ENCODE results near the gene CGNL1. TPM values are rescaled to one million over a fixed set of nuclear protein-coding genes. Genes with fewer than 3 reads are reported as not detected.

Gene CGNL1
- polyA plus RNA-seq, 1 experiment = 0.06 TPM

- Histone ChIP-seq H3K36me3 (ENCODE audit: control insufficient read depth, insufficient read depth, low read length) (no peaks in the 10 kb centered on the region), H3K4me3 (ENCODE audit: low read depth, low read length) (no peak overlapping the region), H3K27me3 (ENCODE audit: control insufficient read depth, insufficient read depth, low read length) (peaks cover 1% of the 10 kb centered on the region; the same call in 1 of the 2 replicates)
- DNase-seq (ENCODE audit: low read depth) = no peak
- ChIA-PET CTCF (interaction anchor here (0.6 to 1.4 kb wide), 5 partner anchors 11 to 1871 kb away, joined by 3 to 4 read pairs (median 3); partner anchors contain the start of gene CGNL1), POLR2A (no interaction called here)
- TF ChIP-seq, protein P1, sequence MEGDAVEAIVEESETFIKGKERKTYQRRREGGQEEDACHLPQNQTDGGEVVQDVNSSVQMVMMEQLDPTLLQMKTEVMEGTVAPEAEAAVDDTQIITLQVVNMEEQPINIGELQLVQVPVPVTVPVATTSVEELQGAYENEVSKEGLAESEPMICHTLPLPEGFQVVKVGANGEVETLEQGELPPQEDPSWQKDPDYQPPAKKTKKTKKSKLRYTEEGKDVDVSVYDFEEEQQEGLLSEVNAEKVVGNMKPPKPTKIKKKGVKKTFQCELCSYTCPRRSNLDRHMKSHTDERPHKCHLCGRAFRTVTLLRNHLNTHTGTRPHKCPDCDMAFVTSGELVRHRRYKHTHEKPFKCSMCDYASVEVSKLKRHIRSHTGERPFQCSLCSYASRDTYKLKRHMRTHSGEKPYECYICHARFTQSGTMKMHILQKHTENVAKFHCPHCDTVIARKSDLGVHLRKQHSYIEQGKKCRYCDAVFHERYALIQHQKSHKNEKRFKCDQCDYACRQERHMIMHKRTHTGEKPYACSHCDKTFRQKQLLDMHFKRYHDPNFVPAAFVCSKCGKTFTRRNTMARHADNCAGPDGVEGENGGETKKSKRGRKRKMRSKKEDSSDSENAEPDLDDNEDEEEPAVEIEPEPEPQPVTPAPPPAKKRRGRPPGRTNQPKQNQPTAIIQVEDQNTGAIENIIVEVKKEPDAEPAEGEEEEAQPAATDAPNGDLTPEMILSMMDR (IDR thresholded peaks at IDR 0.05; ENCODE audit: insufficient read depth, low read depth, low read length) = no peak
Observed at GRCh38 chr15:57387564-57388076, 11.3 kb downstream of the CGNL1 start.

DNA sequence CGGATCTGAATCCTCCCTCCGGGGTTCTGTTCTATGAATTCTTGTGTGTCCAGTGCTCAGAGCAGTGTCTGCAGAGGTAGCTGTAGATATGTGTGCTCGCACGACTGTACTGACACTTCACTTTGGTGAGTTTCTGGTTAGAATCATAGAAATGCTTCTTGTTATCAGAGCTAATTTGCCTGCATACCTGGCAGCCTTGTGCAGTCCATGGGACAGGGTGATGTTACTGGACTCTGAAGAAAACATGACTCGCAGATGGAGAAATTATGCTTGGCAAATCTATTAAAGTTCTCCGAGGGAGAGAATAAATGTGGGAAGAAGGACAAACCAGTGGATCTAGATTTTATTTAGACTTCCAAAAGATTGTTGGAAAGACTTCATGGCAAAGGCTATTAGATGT, 12.2 kb downstream of the CGNL1 start:
- Histone ChIP-seq H3K27me3 (ENCODE audit: control insufficient read depth, insufficient read depth, low read length) (peaks cover 1% of the 10 kb centered on the region; the same call in 1 of the 2 replicates), H3K4me3 (ENCODE audit: low read depth, low read length) (no peak overlapping the region), H3K36me3 (ENCODE audit: control insufficient read depth, insufficient read depth, low read length) (no peaks in the 10 kb centered on the region)
- DNase-seq (ENCODE audit: low read depth) = no peak
- POLR2A ChIA-PET = no interaction called here
- CTCF ChIA-PET = interaction anchor here (1.0 to 1.4 kb wide), 3 partner anchors 20 to 139 kb away, joined by 3 to 4 read pairs (median 3); no protein-coding TSS in a partner anchor
- TF ChIP-seq, protein P1 (IDR thresholded peaks at IDR 0.05; ENCODE audit: insufficient read depth, low read depth, low read length) = no peak

GRCh38 chr15:57389991-57390390, 13.7 kb downstream of the CGNL1 start:
- H3K27me3 ChIP-seq (ENCODE audit: control insufficient read depth, insufficient read depth, low read length) = peaks cover 1% of the 10 kb centered on the region; the same call in 1 of the 2 replicates
- CTCF ChIA-PET = interaction anchor here (1.4 kb wide), 1 partner anchor 138 kb away, joined by 3 read pairs; no protein-coding TSS in a partner anchor
- POLR2A ChIA-PET = no interaction called here

GRCh38 chr15:57390583-57390982, 14.3 kb downstream of the CGNL1 start:
- CTCF ChIA-PET = interaction anchor here (1.4 kb wide), 1 partner anchor 137 kb away, joined by 3 read pairs; no protein-coding TSS in a partner anchor
- POLR2A ChIA-PET = no interaction called here
- no peak for DNase-seq (ENCODE audit: low read depth)
- no peak overlapping the region for H3K4me3 ChIP-seq (ENCODE audit: low read depth, low read length)
- no peaks in the 10 kb centered on the region for H3K36me3 ChIP-seq (ENCODE audit: control insufficient read depth, insufficient read depth, low read length)
- H3K27me3 ChIP-seq (ENCODE audit: control insufficient read depth, insufficient read depth, low read length) = peaks cover 1% of the 10 kb centered on the region; the same call in 1 of the 2 replicates
- TF ChIP-seq, protein P1 (IDR thresholded peaks at IDR 0.05; ENCODE audit: insufficient read depth, low read depth, low read length) = no peak

More at GRCh38 chr15:57389991-57390390, 13.7 kb downstream of the CGNL1 start:
- Histone ChIP-seq H3K4me3 (ENCODE audit: low read depth, low read length) (no peak overlapping the region), H3K36me3 (ENCODE audit: control insufficient read depth, insufficient read depth, low read length) (no peaks in the 10 kb centered on the region)
- TF ChIP-seq, protein P1 (IDR thresholded peaks at IDR 0.05; ENCODE audit: insufficient read depth, low read depth, low read length) = no peak
- no peak for DNase-seq (ENCODE audit: low read depth)

DNA sequence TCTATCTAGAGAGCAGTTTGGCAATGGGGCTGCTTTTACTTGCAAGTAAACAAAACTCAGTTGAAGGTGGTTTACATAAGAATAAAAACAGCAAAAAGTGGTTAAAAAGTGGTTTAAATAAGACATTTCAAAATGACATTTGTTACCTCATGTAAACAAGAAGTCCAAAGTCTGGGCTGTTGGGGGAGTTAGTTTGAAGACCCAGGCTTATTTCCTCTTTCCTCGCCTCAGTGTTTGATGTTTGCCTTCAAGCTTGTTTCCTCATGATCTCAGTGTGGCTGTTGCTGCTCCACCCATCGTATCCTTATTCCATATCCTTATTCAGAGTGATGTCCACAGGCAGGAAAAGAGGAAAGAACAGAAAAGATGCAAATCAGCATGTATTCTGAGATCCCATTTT, 15.2 kb downstream of the CGNL1 start:
- Histone ChIP-seq H3K4me3 (ENCODE audit: low read depth, low read length) (no peak overlapping the region), H3K36me3 (ENCODE audit: control insufficient read depth, insufficient read depth, low read length) (no peaks in the 10 kb centered on the region), H3K27me3 (ENCODE audit: control insufficient read depth, insufficient read depth, low read length) (peaks cover 1% of the 10 kb centered on the region; the same call in 1 of the 2 replicates)
- DNase-seq (ENCODE audit: low read depth) = no peak
- TF ChIP-seq, protein P1 (IDR thresholded peaks at IDR 0.05; ENCODE audit: insufficient read depth, low read depth, low read length) = no peak
- ChIA-PET POLR2A (no interaction called here), CTCF (no interaction called here)

Measured in BJ (cell line).